Measurements from ENCODE around the gene KDM2A.

- TF ChIP-seq, protein P1, sequence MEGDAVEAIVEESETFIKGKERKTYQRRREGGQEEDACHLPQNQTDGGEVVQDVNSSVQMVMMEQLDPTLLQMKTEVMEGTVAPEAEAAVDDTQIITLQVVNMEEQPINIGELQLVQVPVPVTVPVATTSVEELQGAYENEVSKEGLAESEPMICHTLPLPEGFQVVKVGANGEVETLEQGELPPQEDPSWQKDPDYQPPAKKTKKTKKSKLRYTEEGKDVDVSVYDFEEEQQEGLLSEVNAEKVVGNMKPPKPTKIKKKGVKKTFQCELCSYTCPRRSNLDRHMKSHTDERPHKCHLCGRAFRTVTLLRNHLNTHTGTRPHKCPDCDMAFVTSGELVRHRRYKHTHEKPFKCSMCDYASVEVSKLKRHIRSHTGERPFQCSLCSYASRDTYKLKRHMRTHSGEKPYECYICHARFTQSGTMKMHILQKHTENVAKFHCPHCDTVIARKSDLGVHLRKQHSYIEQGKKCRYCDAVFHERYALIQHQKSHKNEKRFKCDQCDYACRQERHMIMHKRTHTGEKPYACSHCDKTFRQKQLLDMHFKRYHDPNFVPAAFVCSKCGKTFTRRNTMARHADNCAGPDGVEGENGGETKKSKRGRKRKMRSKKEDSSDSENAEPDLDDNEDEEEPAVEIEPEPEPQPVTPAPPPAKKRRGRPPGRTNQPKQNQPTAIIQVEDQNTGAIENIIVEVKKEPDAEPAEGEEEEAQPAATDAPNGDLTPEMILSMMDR (IDR thresholded peaks at IDR 0.05; ENCODE audit: low read depth, low read length) = peak; percentile 14
- TF ChIP-seq POLR2A (IDR thresholded peaks at IDR 0.05; ENCODE audit: extremely low read depth, insufficient read length) (peak; percentile 37), MYC (IDR thresholded peaks at IDR 0.05; ENCODE audit: low read depth, low read length) (peak; percentile 27; the same call in 1 of the 2 replicates)
- TF ChIP-seq, protein P2, sequence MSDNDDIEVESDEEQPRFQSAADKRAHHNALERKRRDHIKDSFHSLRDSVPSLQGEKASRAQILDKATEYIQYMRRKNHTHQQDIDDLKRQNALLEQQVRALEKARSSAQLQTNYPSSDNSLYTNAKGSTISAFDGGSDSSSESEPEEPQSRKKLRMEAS (IDR thresholded peaks at IDR 0.05; ENCODE audit: low read depth, low read length) = no peak
These were observed 167.7 kb downstream of the KDM2A start for GRCh38 chr11:67286621-67287333.

Measured in NB4 (cell line).